ENCODE results near the gene ACOT7.

DNA sequence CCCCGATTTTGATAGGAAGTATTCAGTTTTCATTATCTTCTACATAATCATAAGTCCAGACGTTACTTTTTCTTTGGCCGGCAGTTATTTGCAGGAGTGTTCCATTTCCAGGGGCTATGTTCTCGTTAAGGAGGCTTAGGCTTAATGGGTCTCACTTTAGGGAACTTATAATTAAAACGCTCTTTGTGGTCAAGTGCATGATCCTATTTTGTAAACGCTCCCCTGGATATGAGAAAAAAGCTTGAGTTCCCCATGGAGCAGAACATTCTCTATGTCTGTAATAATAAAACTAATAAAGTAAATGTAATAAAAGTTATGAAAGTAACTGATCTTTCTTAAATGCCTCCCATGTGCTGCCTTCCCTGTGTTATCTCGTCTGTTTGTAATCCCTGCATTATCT is 84.0 kb downstream of the ACOT7 start:
- TF ChIP-seq, protein P1, sequence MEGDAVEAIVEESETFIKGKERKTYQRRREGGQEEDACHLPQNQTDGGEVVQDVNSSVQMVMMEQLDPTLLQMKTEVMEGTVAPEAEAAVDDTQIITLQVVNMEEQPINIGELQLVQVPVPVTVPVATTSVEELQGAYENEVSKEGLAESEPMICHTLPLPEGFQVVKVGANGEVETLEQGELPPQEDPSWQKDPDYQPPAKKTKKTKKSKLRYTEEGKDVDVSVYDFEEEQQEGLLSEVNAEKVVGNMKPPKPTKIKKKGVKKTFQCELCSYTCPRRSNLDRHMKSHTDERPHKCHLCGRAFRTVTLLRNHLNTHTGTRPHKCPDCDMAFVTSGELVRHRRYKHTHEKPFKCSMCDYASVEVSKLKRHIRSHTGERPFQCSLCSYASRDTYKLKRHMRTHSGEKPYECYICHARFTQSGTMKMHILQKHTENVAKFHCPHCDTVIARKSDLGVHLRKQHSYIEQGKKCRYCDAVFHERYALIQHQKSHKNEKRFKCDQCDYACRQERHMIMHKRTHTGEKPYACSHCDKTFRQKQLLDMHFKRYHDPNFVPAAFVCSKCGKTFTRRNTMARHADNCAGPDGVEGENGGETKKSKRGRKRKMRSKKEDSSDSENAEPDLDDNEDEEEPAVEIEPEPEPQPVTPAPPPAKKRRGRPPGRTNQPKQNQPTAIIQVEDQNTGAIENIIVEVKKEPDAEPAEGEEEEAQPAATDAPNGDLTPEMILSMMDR (conservative IDR thresholded peaks at IDR 0.05; ENCODE audit: low read depth in 2 of 2): no peak
- TF ChIP-seq EZH2 (IDR thresholded peaks at IDR 0.05; ENCODE audit: low read depth, unreplicated experiment) (no peak), STAT1 (IDR thresholded peaks at IDR 0.05; ENCODE audit: unreplicated experiment) (no peak), ZNF331 (CRISPR knock-in tag; IDR thresholded peaks at IDR 0.05; ENCODE audit: low read depth) (no peak), JUNB (IDR thresholded peaks at IDR 0.05; ENCODE audit: unreplicated experiment) (no peak), EZH2phosphoT487 (IDR thresholded peaks at IDR 0.05; ENCODE audit: unreplicated experiment) (no peak), POLR2AphosphoS5 (IDR thresholded peaks at IDR 0.05; ENCODE audit: low read depth) (no peak), CREB1 (CRISPR knock-in tag; IDR thresholded peaks at IDR 0.05; ENCODE audit: low read depth) (no peak)
- TF ChIP-seq, protein P2, sequence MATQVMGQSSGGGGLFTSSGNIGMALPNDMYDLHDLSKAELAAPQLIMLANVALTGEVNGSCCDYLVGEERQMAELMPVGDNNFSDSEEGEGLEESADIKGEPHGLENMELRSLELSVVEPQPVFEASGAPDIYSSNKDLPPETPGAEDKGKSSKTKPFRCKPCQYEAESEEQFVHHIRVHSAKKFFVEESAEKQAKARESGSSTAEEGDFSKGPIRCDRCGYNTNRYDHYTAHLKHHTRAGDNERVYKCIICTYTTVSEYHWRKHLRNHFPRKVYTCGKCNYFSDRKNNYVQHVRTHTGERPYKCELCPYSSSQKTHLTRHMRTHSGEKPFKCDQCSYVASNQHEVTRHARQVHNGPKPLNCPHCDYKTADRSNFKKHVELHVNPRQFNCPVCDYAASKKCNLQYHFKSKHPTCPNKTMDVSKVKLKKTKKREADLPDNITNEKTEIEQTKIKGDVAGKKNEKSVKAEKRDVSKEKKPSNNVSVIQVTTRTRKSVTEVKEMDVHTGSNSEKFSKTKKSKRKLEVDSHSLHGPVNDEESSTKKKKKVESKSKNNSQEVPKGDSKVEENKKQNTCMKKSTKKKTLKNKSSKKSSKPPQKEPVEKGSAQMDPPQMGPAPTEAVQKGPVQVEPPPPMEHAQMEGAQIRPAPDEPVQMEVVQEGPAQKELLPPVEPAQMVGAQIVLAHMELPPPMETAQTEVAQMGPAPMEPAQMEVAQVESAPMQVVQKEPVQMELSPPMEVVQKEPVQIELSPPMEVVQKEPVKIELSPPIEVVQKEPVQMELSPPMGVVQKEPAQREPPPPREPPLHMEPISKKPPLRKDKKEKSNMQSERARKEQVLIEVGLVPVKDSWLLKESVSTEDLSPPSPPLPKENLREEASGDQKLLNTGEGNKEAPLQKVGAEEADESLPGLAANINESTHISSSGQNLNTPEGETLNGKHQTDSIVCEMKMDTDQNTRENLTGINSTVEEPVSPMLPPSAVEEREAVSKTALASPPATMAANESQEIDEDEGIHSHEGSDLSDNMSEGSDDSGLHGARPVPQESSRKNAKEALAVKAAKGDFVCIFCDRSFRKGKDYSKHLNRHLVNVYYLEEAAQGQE (IDR thresholded peaks at IDR 0.05; ENCODE audit: unreplicated experiment): no peak
- TF ChIP-seq, protein P3, sequence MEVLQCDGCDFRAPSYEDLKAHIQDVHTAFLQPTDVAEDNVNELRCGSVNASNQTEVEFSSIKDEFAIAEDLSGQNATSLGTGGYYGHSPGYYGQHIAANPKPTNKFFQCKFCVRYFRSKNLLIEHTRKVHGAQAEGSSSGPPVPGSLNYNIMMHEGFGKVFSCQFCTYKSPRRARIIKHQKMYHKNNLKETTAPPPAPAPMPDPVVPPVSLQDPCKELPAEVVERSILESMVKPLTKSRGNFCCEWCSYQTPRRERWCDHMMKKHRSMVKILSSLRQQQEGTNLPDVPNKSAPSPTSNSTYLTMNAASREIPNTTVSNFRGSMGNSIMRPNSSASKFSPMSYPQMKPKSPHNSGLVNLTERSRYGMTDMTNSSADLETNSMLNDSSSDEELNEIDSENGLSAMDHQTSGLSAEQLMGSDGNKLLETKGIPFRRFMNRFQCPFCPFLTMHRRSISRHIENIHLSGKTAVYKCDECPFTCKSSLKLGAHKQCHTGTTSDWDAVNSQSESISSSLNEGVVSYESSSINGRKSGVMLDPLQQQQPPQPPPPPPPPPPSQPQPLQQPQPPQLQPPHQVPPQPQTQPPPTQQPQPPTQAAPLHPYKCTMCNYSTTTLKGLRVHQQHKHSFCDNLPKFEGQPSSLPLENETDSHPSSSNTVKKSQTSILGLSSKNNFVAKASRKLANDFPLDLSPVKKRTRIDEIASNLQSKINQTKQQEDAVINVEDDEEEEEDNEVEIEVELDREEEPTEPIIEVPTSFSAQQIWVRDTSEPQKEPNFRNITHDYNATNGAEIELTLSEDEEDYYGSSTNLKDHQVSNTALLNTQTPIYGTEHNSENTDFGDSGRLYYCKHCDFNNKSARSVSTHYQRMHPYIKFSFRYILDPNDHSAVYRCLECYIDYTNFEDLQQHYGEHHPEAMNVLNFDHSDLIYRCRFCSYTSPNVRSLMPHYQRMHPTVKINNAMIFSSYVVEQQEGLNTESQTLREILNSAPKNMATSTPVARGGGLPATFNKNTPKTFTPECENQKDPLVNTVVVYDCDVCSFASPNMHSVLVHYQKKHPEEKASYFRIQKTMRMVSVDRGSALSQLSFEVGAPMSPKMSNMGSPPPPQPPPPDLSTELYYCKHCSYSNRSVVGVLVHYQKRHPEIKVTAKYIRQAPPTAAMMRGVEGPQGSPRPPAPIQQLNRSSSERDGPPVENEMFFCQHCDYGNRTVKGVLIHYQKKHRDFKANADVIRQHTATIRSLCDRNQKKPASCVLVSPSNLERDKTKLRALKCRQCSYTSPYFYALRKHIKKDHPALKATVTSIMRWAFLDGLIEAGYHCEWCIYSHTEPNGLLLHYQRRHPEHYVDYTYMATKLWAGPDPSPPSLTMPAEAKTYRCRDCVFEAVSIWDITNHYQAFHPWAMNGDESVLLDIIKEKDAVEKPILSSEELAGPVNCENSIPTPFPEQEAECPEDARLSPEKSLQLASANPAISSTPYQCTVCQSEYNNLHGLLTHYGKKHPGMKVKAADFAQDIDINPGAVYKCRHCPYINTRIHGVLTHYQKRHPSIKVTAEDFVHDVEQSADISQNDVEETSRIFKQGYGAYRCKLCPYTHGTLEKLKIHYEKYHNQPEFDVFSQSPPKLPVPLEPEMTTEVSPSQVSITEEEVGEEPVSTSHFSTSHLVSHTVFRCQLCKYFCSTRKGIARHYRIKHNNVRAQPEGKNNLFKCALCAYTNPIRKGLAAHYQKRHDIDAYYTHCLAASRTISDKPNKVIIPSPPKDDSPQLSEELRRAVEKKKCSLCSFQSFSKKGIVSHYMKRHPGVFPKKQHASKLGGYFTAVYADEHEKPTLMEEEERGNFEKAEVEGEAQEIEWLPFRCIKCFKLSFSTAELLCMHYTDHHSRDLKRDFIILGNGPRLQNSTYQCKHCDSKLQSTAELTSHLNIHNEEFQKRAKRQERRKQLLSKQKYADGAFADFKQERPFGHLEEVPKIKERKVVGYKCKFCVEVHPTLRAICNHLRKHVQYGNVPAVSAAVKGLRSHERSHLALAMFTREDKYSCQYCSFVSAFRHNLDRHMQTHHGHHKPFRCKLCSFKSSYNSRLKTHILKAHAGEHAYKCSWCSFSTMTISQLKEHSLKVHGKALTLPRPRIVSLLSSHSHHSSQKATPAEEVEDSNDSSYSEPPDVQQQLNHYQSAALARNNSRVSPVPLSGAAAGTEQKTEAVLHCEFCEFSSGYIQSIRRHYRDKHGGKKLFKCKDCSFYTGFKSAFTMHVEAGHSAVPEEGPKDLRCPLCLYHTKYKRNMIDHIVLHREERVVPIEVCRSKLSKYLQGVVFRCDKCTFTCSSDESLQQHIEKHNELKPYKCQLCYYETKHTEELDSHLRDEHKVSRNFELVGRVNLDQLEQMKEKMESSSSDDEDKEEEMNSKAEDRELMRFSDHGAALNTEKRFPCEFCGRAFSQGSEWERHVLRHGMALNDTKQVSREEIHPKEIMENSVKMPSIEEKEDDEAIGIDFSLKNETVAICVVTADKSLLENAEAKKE (CRISPR knock-in tag; IDR thresholded peaks at IDR 0.05): no peak

All from GM23338 (cell line).